ENCODE measurements around the gene ZEB2. TPM values are rescaled to one million over a fixed set of nuclear protein-coding genes. Genes with fewer than 3 reads are reported as not detected.
A peak's percentile ranks its signal among the peaks of the same experiment; 100 is the strongest.

ZEB2 gene
- total and polyA plus RNA-seq, 4 donors = 7.6 to 39.6 (median 22.2) TPM

GRCh38 chr2:144511937-144512336, 8.0 kb downstream of the ZEB2 start:
- Histone ChIP-seq H3K9me3 (ENCODE audit: control insufficient read depth in 4 of 4, low read length in 3 of 4) (no peaks in the 10 kb centered on the region), H3K4me3 (ENCODE audit: low read depth in 1 of 3, low read length in 3 of 3) (no peak overlapping the region), H3K27me3 (ENCODE audit: control insufficient read depth in 4 of 4, insufficient read depth in 4 of 4, low read length in 3 of 4) (peaks cover 0 to 6% (median 1%) of the 10 kb centered on the region in 4 donors), H3K27ac (ENCODE audit: low read depth in 1 of 2, low read length in 2 of 2) (peak overlapping the region; percentile 14 to 85), H3K36me3 (ENCODE audit: control insufficient read depth in 4 of 4, insufficient read depth in 3 of 4, low read depth in 1 of 4, low read length in 3 of 4) (no peaks in the 10 kb centered on the region), H3K4me1 (ENCODE audit: control insufficient read depth in 4 of 4, insufficient read depth in 4 of 4, low read length in 3 of 4) (peaks cover 4 to 16% (median 6%) of the 10 kb centered on the region in 4 donors), H3K9ac (ENCODE audit: low read depth in 1 of 2, low read length in 2 of 2) (peak overlapping the region in 1 of 2 donors; percentile 33)
- TF ChIP-seq ATF3 (IDR thresholded peaks at IDR 0.05) (no peak), RXRA (IDR thresholded peaks at IDR 0.05) (no peak), FOXA2 (IDR thresholded peaks at IDR 0.05) (no peak), MAX (IDR thresholded peaks at IDR 0.05) (no peak), NR2F2 (IDR thresholded peaks at IDR 0.05) (no peak), RAD21 (IDR thresholded peaks at IDR 0.05) (no peak)
- WGBS = 6% methylated on average over 3 of the region's 3 CpGs
- no peak for DNase-seq (ENCODE audit: low spot score)

GRCh38 chr2:144511226-144511810, 8.6 kb downstream of the ZEB2 start:
- Histone ChIP-seq H3K4me1 (ENCODE audit: control insufficient read depth in 4 of 4, insufficient read depth in 4 of 4, low read length in 3 of 4) (peaks cover 2 to 12% (median 4%) of the 10 kb centered on the region in 4 donors), H3K9me3 (ENCODE audit: control insufficient read depth in 4 of 4, low read length in 3 of 4) (no peaks in the 10 kb centered on the region), H3K9ac (ENCODE audit: low read depth in 1 of 2, low read length in 2 of 2) (peak overlapping the region in 1 of 2 donors; percentile 30), H3K36me3 (ENCODE audit: control insufficient read depth in 4 of 4, insufficient read depth in 3 of 4, low read depth in 1 of 4, low read length in 3 of 4) (no peaks in the 10 kb centered on the region), H3K27ac (ENCODE audit: low read depth in 1 of 2, low read length in 2 of 2) (peak overlapping the region; percentile 14 to 85), H3K27me3 (ENCODE audit: control insufficient read depth in 4 of 4, insufficient read depth in 4 of 4, low read length in 3 of 4) (peaks cover 0 to 6% (median 1%) of the 10 kb centered on the region in 4 donors), H3K4me3 (ENCODE audit: low read depth in 1 of 3, low read length in 3 of 3) (peak overlapping the region in 1 of 3 donors; percentile 6)
- DNase-seq (ENCODE audit: low spot score) = no peak
- 20% methylated on average over 3 of the region's 3 CpGs for WGBS
- no peak for TF ChIP-seq YY1 (IDR thresholded peaks at IDR 0.05)
- TF ChIP-seq CTCF (IDR thresholded peaks at IDR 0.05; ENCODE audit: low read depth, low read length, missing input control) = no peak
- no peak for TF ChIP-seq MAX (IDR thresholded peaks at IDR 0.05)
- TF ChIP-seq SP1 (IDR thresholded peaks at IDR 0.05) = no peak
- no peak for TF ChIP-seq RXRA (IDR thresholded peaks at IDR 0.05)
- TF ChIP-seq NR2F2 (IDR thresholded peaks at IDR 0.05) = no peak
- no peak for TF ChIP-seq EGR1 (IDR thresholded peaks at IDR 0.05; ENCODE audit: low read depth in 2 of 2)
- no peak for TF ChIP-seq GABPA (IDR thresholded peaks at IDR 0.05 in 1 of 2, conservative IDR thresholded peaks at IDR 0.05 in 1 of 2)
- TF ChIP-seq RAD21 (IDR thresholded peaks at IDR 0.05) = no peak
- no peak for TF ChIP-seq HNF4A (conservative IDR thresholded peaks at IDR 0.05)
- TF ChIP-seq ZBTB33 (IDR thresholded peaks at IDR 0.05) = no peak
- TF ChIP-seq HNF4G (IDR thresholded peaks at IDR 0.05) = no peak
- no peak for TF ChIP-seq FOXA1 (IDR thresholded peaks at IDR 0.05)
- TF ChIP-seq JUND (IDR thresholded peaks at IDR 0.05) = no peak
- no peak for TF ChIP-seq ATF3 (IDR thresholded peaks at IDR 0.05)
- no peak for TF ChIP-seq REST (IDR thresholded peaks at IDR 0.05)
- TF ChIP-seq FOXA2 (IDR thresholded peaks at IDR 0.05) = no peak
